ENCODE measurements around the gene NENF. TPM values are rescaled to one million over a fixed set of nuclear protein-coding genes. Genes with fewer than 3 reads are reported as not detected.
"Not testable (repeated sequence)": the region's sequence is repeated elsewhere in the genome, so short reads cannot be mapped to it uniquely, and the experiment has no call there.

NENF gene
- polyA plus RNA-seq, 1 donor: 31.3 TPM

DNA sequence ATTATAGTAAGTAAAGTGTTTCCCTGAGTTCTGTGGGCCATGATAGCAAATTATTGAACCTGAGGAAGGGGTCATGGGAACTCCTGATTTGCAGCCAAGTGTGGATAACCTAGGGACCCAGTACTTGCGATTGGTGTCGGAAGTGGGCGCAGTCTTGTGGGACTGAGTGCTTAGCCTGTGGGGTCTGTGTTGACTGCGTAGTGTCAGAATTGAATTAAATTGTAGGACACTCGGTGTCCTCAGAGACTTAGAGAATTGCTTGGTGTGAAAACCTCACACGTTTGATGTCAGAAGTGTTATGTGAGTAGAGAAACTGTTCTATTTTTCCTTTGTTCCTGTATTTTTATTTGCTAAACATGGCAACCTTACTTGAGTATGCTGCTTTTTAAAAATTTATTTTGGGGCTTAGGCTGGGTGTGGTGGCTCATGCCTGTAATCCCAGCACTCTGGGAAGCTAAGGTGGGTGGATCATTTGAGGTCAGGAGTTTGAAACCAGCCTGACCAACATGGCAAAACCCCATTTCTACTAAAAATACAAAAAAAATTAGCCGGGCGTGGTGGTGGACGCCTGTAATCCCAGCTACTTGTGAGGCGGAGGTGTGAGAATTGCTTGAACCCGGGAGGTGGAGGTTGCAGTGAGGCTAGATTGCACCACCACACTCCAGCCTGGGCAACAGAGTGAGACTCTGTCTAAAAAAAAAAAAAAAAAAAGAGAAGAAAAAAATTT, 48.2 kb downstream of the NENF start:
- not testable (repeated sequence) for DNase-seq

DNA sequence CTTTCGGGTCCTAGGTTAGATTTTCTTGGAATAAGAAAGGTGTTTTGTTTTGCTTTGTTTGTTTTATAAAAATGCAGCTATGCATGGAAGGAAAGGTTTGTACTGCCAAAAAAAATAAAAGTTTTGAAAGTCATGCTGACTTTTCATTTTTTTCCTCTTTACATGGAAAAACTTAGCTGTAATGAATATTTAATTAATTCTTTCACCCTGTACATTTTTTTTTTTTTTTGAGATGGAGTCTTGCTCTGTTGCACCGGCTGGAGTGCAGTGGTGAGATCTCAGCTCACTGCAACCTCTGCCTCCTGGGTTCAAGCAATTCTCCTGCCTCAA, 48.7 kb downstream of the NENF start:
- DNase-seq: no peak

DNA sequence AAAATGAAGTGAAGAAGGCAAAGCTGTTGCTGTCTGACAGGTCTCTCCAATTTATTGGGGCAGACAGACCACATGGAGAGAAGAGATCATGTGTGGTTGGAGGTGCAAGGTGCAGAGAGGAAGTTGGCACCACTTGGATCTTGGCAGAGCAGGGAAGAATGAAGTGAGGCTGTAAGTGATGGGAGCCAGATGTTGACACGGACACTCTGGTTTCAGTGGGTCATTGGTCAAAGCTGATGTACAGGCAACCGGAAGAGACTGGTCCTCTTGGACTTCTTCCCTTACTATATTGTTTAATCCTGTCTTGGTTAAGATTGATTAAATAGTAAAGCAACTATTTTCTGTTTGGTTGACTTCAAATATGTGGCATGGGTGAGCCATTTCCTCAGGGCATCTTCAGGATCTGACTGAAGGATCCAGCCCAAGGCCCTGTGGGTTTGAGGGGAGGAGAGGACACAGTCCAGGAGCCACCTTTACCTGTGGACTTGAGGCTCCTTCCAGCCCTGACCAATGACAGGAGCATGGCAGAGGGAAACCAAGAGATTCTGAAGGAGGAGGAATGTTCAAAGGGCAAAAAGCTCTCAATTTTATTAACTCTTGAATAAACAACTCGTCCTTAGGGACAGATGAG, 49.4 kb downstream of the NENF start:
- DNase-seq: no peak

DNA sequence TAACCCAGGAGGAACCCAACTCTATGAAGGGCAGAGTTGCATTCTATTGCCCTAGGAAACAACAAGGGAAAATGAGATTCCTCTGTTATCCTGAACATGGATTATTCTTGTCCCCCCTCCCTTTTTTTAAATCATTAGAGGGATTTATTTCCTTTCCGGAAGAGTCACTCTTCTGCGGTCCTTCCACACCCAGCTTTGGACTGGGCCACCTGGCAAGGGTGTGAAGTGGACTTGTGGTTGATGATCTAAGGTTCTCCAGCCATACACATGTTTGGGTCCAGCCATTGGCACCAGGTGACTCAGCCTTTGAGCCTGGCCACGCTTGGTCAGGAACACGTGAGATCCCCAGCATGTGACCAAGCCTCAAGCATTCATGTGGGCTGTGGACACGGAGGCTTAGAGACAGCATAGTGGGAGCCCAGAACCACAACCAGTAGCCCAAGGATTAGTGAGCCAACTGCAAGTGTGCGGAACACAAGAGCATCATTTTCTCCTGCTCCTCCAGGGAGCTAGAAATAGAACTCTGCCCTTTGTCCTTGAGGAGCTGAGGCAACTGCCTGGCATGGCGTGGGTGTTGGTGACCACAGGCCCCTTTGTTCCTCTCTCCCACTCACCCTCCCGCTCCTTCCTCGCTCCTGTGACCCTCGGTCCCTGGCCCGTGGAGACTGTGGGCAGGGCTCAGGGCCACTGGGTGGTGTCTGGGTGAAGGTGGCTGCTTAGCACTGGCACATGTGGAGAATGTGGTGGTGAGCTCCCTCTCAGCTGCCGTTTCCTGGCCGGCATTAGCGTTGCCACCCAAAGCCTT, 50.1 kb downstream of the NENF start:
- DNase-seq: no peak

DNA sequence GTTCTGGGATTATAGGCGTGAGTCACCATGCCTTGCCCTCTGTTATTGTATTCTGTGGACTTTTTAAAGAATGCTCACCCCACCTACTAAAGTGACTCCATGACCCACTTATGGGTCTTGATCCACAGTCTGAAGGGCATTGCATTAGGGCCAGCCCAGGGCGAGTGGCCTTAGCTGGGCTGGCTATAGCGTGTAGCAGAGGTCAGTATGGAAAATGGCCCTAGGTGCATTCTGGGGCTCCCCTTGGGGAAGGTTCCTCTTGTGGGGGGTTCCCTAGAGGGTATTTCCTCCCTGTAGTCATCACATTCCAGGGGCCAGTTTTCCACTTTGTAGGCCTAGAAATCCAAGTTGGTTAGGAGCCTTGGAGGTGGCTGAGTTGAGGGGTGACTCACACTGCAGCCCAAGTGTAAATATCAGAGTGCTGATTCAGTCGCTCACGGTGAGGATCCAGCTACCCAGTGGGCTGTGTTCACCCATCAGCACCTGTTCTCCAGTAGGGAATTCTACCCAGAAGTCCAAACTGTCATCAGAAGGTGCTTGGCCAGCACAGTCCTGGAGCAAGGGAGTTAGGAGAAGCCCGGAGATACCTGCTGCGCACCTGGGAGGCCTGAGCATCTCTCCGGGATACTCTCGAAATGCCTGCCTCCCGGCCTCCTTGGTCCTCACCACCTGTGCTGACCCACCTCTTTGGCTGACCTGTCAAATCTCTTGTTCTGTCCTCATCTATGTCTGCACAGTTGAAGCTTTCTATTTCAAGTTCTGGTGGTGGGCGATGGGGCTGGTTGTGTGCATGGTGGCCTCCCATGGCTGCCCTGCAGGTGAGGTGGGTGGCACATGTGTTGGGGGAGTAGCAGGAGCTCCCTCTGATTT, 52.2 kb downstream of the NENF start:
- DNase-seq: no peak

DNA sequence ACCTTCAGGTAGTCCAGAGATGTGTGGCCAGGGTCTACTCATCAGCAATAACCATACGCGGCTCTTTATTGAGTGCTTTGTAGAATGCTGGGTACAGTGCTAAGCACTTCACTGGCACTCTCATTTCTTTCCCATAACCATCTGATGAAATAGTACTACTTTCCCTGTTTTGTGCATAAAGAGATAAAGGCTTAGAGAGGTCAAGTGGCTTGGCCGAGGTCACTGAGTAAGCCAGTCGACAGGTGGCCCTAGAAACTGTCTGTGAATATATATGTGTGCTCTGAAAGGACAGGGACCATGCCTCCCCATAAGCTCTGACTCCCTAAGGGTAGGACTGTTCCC, 52.8 kb downstream of the NENF start:
- DNase-seq: no peak

DNA sequence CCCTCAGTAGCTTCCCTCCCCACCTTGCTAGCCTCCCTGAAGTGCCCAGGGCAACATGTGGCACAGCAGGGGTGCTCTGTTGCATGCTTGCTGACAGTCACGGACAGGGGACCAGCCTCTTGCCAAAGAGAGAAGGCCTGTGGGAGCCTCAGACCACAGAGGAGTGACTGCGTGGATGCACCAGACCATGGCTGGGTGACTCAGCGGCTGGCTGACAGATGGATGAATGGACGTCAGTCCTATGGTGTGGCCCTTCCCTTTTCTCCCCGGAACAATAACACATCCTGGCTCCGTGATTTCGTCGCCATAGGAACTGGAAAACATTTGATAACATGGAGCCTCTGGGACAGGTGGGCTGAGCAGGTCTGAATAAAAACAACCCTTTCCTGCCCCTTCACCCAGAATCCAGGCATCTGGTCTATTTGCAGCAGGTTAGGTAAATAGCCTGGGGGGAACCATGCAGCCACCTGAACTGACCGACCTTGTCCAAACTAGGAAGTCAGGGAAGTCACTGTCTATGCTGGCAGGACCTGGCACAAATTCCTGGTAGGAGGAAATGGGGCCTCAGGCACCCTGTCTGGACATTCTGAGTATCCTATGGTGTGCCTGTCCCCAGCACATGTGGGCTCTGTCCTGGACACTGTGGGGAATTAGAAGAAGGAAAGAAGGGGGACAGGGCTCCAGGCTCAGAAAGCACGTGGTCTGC, 53.3 kb downstream of the NENF start:
- peak; percentile 46 for DNase-seq

DNA sequence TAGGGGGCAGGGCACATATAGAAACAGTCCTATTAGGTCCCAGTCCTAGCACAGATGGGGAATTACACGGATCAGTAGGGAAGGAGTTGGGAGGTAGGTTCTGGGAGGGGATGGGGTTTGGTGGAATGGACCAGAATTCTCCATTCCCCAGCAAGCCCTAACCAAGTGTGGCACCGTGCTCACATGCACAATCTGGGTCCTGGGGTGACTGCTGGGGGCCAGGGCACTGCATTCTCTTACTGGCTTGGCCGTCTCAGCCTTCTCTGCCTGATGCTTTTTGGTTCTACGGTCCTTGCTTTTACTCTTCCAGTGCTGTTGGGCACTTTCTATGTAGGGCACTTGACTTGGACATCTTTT, 53.9 kb downstream of the NENF start:
- DNase-seq: no peak

DNA sequence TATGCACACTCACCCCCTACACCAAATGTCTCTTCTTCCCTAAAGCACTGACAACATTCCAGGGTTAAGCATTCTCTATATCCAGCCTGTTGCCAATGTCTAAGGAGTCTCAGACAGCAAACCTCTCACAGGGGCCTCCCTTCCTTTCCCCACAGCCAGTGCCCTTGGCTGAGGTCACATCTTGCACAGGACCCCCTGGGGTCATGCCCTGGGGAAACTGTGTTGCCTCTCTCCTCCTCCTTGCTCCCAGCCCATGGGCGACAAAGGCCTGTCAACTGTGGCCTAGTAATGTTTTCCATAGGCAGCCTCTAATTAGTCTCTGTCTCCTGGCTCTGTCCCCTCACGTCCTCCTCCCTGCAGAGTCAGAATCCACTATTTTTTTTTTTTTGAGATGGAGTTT, 54.6 kb downstream of the NENF start:
- no peak for DNase-seq

DNA sequence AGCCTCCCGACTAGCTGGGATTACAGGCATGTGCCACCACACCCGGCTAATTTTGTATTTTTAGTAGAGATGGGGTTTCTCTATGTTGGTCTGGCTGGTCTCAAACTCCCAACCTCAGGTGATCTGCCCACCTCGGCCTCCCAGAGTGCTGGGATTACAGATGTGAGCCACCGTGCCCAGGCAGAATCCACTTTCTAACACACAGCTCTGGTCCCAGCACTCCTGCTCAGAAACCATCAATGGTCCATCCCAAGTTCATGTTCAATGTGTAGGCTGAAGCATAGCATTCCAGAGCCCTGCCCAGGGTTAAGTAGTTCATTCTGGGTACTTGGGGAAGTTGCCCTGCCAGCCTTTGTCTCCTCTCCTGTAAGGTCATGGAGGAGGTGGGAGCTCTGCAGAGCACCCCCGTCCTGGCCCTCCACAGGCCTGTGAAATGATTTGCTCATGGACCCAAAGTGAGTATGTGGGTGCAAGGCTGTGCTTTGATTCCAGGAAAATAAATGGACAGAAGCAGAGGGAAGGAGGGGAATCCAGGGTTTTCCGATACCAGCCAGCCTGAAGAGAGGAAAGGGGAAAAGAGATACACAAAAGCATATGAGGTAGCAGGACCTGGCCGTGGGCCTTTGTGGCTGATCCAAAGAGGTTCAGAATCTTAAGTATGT, 55.2 kb downstream of the NENF start:
- DNase-seq: no peak

DNA sequence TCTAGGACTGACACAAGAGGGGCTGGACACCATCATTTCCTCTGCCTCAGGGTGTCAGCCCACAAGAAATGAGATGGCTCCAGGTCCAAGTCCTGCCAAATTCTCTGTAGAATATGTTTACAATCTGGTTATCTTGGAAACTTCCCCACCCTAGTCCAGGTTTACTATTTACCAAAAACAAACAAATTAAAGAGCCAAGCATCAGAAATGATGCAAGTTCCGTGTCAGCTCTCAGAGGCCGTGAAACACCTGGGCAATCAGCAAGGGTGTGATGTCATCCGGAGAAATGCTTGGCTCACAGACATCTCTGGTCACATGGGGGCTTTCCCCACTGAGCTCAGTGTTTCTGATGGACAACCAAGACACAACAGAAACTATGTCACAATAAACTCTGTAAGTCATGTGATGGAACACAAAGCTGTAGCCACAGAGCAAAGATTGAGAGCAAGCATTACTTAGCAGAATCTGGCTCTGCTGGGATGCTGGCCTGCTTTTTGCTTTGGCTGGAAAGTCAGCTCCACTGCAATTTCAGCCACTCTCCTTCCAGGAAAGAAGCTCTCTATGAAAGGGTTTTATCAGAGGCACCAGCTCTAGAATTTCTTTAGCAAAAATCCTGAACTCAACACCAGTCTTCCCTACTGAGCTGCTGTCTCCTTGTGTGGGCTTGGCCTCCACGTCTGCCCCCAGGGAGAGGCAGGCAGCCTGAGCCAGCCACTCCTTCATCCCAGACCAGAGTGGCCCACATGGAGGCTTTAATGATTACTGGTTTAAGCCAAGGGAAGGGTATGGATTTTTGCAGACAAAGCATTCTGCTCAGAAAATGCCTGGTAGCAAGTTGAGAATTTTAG, 55.9 kb downstream of the NENF start:
- DNase-seq: no peak

DNA sequence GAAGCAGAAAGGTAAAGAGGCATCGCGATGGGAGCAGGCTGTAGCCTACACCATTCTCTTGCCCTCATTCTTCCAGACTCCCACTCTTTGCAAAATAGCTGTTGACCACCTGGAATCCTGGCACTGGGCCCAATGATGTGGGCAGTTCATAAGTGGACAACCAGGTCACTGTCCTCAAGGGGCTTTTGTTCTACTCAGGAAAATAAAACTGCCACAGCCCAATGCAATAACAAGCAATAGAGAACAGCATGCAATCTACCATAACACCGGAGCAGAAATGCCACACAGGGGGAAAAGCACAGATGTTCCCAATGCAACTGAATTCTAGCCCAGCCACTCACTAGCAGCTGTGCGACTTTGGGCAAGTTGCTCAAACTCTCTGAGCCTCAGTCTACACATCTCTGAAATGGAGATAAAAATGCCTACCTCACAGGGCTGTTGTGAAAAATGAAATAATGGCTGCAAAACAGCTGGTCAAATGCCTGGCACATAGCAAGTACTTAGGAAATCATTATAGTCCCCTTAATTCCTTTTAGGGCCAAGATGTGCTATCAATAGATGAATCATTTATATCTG, 56.7 kb downstream of the NENF start:
- no peak for DNase-seq

DNA sequence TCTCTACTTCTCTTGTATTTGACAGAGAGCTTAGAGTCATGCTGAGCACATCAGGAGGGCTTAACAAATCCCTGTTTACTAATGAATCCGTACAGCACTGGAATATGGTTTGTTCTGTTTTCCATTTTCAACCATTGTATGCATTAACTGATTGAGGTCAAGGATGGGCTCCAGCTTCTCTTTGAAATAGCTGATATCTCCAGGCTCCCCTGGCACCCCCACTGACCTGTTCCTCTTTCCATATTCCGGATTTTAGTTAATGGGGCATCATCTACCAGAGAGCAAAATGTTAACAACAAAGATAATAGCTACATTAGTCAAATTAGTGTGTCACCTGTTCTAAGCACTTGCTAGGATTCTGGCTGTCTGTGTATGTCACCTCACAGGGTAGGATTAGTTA, 57.6 kb downstream of the NENF start:
- no peak for DNase-seq

DNA sequence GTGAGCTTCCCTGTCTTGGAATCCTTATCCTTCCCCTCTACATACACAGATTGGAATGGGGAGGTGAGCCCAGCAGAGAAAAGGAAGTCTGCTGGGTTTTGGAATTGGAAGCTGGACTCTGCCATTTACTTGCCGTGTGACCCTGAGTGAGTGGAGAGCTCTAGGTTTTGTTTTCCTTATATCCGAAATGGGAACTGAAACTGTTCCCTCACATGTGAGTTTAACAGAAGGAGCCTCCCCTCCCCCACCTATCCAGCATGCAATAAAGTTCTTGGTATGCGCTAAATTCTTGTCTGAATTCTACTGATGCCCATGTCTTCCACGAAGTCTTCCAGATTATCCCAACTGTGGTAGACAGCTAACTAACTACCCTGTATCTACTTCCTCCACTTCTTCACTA, 58.7 kb downstream of the NENF start:
- DNase-seq: no peak

Other genes with a start within 250 kb of the NENF start
- 35.1 TPM for gene PPP2R5A, start 147.5 kb upstream of the NENF start, polyA plus RNA-seq (ENCODE audit: insufficient read length)
- 11.2 TPM for gene PACC1, start 18.0 kb upstream of the NENF start, polyA plus RNA-seq (ENCODE audit: insufficient read length)
- 19.1 TPM for gene ATF3, start 175.8 kb downstream of the NENF start, polyA plus RNA-seq (ENCODE audit: insufficient read length)